HT-29 (cell line): ENCODE data around the gene GRIN1. TPM values are rescaled to one million over a fixed set of nuclear protein-coding genes. Genes with fewer than 3 reads are reported as not detected.
A peak's percentile ranks its signal among the peaks of the same experiment; 100 is the strongest.

ENCODE experiments used
- DNase-seq: peaks from one replicate; pipeline ENCODE4 v3.0.0-alpha.2; 2015; ENCODE audit warnings: low spot score
- total RNA-seq: library from RNA; depleted of rRNA; stranded (reverse); fragments of >200 nt; shearing (Covaris generic); gene quantifications from 2 replicates; pipeline ENCODE4 v1.2.3, GENCODE V29; 2014

The GRIN1 gene
- total RNA-seq, 1 experiment from 2014 or later, result 3.0 TPM

DNA sequence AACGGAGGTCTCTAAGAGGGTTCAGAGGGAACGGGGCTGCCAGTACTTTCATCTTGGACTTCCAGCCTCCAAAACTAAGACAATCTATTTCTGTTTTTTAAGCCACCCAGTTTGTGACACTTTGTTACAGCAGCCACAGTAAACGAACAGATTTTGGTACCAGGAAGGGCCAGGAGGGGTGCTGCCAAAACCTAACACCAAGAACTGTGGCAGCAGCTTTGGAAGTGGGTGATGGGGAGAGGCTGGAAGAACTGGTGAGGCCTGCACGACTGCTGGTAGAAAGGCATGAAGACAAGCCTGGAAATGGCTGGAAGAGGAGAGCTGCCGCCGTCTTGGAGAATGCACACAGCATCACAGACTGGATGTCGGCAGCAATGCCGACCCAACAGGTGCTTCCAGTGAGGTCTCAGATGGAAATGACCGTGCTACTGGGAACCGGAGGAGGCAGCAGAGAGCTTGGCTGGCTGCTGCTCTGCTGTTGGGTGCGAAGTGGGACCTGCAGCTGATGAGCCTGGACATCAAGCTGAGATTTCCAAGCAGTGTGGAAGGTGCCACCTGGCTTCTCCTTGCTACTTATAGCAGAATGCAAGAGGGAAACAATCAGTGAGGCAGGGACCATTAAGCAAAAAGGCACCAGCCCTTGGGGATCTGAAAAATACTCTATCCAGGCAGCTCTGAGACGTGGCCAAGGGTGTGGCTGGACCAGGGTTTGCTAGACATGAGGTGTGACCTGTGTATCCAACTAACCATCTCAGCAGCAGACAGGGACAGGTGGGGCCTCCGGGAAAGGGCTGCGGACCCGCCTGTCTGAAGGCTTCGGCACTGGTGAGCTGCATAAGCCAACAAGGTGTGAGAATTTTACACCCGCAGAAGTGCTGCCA, 37.6 kb downstream of the GRIN1 start:
- peak; percentile 79 for DNase-seq

DNA sequence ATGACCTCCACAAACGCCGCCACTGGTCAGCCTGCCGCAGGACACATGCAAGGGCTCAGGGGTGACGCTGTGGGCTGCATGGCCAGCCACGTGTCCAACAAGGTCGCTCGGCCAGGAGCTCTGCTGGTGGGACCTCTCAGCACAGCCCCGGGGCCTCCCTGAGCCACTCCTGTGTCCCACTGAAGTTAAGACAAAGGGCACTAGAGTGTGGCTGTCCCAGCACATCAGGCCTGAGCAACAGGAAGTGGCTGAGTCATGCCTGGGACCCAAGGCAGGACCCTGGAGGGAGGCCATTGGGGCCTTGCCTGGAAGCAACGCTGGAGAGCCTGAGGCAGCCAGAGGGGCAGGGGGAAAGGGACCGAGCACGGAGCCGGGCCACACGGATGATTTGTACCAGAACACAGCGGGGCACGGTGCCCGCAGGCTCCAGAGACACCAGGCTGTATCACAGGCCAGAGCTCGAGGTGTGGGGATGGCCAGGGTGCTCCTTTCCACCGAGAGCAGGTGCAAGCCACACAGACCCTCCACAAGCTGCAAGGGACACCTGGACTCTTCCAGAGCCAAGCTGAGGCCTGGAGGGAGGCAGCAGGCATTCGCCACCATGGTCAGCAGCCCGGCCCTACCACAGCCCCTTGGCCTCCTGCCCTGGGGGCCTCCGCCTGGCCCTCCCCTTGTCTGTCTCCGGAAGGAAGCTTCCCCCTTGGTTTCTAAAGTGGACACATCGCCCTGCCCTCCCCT, 39.4 kb downstream of the GRIN1 start:
- no peak for DNase-seq

DNA sequence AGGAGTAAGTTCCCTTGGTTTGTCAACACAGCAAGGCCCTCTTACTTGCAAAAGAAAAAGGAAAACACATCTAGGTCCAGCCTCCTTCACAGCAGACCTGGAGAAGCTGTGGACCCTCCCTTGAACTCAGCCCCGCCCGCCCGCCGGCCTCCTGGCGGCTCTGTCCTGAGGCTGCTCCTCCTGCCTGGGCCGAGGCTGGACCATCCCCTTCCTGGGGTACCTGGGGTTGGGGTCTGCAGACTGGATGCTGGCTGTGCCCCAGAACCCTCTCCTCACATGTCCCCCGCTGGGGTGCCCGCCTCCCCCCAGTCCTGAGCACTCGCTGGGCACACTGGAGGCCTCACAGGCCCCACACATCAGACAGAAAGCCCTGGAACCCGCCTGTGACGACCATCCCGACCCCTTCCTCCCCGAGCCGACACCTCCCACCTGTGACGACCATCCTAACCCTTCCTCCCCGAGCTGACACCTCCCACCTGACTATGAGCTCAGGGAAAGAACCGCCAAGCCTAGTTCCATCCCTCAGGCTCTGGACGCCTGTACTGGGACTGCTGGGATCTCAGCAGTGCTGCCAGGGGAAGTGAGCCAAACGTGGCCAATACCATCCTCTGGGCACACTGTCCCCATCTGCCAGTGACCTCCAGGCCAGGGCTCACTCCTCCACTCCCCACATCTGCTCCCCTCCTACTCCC, 40.1 kb downstream of the GRIN1 start:
- DNase-seq, result no peak

DNA sequence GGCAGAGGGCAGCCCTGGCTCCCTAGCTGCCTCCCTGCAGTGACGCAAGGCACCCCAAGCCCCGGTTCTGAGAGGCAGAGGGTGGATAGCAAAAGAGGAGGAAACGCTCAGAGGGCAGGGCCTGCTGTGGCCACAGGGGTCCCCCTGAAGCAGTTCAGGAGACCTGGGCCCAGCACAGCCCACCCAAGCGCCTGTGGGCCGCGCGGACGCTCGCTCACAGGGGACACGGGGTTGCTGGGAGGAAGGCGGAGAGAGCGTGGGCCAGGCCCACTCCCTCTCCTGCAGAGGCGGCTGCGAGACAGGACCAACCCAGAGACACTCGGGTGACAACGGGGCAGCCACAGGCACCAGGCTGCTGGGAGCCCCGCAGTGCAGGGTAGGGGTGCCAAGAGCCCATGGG, 40.8 kb downstream of the GRIN1 start:
- no peak for DNase-seq

DNA sequence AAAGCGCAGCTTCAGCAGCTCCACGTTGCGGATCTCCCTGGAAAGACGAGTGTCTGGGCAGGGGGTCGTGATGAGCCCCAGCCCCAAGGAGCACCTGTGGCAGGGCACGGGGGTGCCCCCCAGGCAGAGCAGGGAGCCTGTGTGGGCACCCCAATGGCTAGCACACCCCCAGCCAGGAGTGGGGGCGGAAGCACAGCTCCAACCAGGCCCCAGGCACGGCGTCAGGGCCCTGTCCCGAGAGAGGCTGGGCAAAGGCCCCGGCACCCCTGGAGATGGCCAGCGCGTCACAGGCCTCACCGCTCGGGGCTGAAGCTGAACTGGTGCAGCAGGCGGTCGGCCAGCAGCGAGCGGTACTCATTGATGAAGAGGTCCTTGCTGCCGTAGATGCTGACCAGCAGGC, 41.5 kb downstream of the GRIN1 start:
- DNase-seq, result no peak

DNA sequence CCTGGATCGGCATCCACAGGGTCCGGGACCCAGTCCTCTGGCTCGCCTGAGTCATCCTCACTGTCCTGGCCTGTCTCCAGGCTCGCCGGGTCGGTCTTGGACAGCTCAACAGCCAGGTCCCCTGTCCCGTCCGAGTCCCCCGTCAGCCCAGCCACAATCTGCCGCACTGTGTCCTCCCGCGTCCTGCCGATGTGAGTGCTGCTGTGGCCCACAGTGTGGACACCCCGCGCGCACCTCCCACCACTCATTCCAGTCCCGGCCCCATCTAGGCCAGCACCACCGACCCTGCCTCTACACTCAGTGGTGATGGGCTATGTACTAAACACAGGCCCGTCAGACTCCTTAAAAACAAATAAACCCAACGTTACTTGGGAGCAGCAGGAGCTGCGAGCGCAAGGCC, 42.7 kb downstream of the GRIN1 start:
- no peak for DNase-seq

DNA sequence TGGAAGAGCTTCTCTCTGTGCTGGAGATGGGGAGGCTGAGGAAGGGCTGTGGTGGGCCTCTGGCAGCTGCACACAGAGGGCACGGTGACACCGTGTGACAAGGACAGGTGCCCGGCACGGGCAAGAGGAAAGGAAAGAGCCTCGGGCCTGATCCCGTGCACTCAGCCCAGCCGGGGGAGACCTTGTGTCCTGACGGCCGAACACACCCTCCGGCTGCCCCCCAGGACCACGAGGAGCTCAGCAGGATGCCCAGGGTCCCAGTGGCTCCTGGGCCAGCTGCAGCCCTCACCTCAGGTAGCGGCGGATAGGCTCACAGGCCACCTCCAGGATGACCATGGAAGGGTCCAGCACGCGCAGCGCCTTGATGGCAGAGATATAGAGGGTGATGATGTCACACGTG, 43.9 kb downstream of the GRIN1 start:
- no peak for DNase-seq

DNA sequence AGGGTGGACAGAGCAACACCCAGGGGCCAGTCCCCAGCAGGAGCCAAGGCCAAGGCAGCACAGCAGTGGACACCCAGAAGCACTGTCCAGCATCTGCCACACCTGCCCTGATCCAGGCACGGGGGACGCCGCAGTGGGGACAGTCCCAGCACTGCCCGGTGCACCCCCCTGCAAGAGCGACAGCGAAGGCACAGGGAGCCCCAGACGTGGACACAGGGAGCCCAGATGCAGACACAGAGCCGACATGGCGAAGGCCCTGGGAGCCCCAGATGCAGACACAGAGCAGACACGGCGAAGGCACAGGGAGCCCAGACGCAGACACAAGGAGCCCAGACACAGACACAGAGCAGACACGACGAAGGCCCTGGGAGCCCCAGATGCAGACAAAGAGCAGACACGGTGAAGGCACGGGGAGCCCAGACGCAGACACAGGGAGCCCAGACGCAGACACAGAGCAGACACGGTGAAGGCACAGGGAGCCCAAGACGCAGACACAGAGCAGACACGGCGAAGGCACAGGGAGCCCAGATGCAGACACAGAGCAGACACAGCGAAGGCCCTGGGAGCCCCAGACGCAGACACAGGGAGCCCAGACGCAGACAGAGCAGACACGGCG, 45.1 kb downstream of the GRIN1 start:
- DNase-seq, result no peak

DNA sequence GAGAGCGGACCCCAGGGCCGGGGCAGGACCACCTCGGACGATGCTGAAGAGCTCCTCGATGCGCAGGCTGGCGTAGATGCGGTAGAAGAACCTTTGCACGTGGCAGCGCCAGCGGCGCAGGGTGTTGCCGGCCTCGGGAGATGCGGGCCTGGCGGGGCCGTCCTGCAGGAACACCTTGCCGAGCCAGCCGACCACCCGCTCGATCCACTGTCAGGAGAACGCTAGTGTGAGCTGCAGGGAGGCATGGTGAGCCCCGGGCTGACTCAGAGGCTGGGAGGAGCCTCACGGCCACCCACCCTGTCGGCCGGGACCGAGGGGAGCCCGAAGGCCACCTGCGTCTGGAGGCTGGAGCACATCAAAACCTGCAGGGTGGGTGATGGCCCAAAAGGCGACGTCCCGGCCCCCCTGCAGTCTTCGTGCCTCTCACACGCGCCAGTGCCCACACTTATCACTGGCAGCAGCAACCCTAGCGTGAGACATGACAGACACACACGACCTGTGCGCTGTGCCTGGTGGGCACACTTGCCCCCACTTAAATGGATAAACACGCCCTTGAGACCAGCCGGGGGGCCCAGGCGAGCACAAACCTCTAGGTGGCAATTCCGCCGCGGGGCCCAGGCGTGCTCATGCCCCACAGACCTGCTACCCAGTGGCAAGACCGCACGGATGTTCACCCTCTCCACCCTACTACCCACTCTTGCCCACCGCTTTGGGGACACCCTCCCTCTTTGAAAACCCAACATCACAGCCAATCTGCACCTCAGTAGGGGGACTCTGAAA, 46.1 kb downstream of the GRIN1 start:
- no peak for DNase-seq

DNA sequence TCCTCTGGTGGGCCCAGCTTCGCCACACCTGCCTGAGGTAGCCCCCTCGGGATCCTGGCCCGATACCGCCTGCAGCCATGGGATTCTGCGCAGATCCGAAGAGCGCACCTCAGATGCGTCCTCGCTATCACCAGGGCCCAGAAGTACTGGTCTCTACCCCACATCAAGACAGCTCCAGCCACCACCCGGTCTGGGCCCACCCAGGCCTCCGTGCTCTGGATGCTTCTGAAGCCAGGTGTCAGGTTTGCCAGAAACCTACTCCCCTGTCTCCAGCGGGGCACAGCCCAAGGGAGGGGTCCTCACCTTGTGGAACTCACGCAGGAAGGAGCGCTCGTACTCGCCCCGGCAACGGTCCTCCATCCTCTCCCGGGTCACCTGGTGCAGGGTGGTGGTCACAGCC, 47.0 kb downstream of the GRIN1 start:
- no peak for DNase-seq

DNA sequence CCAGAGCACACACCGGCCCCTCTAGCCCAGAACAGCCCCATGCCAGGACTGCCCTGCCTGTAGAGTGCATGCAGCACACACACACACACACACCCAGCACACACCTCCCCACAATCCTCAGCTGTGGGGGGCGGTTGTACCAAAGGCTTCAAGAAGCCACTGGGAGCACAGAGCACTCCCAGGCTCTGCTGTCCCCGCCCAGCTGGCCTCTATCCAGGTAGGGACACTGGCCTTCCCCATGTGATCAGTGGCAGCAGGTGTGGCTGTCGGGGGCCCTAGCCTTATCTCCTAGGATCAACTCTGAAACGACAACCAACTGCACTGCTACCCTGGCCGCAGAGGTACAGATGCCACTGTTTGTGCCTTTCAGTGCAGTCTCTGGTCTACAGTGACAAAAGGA, 47.4 kb downstream of the GRIN1 start:
- no peak for DNase-seq

DNA sequence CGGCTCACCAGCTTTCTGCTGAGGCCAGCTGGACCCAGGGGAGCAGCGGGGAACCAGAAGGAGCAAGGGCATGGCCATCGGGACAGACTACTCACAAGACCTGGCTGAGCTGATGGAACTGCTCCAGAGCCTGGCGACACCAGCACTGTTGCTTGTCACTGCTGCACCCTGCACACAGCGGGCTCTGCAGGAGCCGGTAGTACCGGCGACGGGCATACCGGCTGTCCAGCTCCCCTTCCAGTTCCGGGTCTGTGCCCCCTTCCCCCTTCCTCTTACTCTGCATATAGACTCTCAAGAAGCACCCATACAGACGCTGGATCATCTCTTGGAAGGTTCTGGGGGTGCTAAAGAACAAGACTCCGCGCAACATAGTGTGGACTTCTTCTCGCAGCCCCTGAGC, 48.4 kb downstream of the GRIN1 start:
- DNase-seq, result no peak

DNA sequence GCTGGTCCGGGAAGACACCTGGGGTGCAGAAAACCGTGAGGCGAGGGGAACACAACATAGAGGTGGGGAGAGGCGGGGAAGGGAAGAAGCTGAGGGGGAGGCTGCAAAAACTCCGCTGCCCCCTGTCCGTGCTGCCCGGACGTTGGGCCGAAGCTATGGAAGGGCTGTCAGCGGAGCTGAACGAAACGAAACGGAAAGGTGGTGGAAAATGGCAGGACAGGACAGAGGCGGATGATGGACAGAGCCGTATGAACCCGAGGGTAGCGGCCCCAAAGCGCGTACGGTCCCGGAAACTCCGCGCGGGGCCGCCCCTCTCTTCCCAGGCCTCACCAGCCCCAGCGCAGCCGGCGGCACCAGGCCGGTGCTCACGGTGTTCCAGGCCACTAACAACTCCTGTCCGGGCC, 49.1 kb downstream of the GRIN1 start:
- no peak for DNase-seq

DNA sequence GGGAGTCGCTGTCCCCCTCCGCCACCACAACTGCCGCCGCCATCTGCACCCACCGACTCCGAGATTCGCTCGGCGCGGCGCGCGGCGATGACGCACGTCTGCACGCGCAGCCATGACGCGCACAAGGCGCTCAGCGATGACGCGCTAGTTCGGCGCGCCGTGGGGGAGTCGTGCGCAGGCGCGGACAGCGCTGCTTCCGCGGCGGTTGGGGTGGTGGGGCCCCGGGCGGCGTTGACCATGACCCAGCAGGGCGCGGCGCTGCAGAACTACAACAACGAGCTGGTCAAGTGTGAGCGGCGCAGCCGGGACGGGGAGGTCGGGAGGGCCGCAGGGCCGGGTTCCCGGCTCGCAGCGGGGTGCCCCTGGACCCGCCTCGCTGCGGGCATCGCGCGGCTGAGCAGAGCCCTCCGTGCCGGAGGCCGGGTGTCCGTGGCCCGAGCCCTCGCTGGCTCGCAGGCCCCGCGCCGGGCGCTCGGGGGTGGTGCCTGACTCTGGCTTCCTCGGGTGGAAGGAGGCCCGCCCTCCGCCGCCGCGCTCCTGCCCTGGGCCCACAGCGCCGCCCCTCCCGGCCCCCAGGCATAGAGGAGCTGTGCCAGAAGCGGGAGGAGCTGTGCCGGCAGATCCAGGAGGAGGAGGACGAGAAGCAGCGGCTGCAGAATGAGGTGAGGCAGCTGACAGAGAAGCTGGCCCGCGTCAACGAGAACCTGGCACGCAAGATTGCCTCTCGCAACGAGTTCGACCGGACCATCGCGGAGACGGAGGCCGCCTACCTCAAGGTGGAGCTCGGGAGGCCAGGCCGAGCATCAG, 49.7 kb downstream of the GRIN1 start, which contains the start of the genes ANAPC2 and SSNA1:
Gene ANAPC2, minus strand, starts transcription at position 71 of the 807 bp plus-strand sequence. Its CDS starts 28 bp downstream, at position 43.
Gene SSNA1, plus strand, starts transcription at position 187 of the 807 bp plus-strand sequence. Its CDS starts 51 bp downstream, at position 238.
- DNase-seq, result peak; percentile 94

DNA sequence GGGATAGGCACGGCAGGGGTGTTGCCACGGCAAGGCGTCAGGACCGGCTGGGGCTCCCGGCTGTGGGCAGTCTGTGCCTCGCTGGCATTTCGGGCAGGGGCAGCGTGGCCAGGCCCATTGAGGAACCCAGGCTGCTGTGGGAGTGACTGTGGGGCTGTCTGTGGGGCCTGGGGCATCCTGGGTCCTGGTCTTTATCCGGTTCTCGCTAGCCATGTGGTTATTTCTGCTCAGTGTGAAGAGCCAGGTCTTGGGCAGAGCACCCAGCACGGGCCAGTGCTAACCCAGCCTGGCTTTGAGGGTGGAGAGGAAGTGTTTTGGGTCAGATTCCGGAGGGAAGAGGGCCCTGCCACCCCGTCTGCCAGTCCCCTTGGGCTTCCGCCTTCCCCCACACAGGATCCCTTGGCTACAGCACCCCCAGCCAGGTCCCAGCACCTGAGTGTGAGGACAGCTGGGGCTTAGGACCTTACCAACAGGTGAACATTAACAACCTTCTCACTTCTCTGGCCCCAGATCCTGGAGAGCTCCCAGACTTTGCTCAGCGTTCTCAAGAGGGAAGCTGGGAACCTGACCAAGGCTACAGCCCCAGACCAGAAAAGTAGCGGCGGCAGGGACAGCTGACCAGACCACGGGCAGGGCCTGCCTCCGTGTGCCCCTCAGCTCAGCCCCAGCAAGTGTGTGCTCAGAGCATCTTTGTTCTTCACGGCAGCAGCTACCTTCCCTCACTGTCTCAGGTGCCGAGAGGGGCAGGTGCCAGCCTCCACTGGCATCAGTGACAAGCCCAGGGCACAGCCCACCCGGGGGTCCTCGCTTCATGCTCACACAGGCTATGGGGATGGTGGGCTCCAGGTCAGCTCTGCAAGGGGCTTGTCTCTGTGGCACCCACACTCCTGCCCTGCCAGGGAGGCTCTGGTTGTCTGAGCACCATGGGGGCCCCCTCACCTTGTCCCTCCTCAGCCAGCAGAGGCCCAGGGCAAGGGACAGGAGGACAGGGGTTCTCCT, 50.6 kb downstream of the GRIN1 start:
- DNase-seq, result no peak

DNA sequence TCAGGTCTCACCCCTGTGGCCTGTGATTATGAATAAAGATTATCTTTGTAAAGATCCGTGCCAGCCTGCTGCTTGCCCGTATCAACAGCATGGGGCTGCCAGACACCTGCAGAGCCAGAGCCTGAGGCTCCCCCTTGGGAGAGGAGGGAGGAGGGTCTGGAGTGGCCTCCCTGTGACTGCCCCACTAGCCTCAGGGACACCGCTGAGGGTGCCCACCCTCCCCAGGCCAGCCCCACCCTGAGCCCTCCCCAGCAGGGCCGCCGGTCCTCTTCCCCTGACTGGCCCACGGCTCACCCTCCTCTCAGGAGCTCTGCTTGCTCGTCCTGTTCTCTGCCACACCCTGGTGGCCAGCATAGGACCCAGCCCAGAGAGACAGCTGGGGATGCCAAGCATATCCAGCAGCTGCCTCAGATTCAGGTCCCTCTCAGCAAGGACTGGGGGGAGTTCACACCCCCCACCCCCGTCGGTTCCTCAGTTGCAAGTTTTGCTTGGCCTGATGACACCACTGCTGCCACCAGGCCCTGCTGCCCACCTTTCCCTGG, 51.4 kb downstream of the GRIN1 start:
- DNase-seq, result peak; percentile 53

DNA sequence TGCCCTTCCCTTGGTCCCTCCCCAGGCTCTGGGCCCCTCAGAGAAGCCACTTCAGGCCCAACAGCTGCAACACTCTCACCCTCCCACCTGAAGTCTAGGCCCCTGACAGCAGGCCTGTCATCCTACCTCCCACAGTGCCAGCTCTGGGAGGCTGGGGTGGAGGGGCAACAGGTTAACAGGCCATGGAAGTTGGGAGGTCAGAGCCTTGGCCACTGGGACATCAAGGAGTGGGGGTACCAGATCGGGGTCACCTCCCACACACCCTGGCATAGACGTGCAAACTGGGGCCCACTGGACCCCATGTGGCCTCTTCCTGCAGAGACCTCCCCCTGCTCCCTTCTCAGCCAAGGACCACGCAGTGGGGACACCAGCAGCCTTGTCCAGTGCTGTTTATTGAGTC, 52.3 kb downstream of the GRIN1 start:
- DNase-seq, result no peak

DNA sequence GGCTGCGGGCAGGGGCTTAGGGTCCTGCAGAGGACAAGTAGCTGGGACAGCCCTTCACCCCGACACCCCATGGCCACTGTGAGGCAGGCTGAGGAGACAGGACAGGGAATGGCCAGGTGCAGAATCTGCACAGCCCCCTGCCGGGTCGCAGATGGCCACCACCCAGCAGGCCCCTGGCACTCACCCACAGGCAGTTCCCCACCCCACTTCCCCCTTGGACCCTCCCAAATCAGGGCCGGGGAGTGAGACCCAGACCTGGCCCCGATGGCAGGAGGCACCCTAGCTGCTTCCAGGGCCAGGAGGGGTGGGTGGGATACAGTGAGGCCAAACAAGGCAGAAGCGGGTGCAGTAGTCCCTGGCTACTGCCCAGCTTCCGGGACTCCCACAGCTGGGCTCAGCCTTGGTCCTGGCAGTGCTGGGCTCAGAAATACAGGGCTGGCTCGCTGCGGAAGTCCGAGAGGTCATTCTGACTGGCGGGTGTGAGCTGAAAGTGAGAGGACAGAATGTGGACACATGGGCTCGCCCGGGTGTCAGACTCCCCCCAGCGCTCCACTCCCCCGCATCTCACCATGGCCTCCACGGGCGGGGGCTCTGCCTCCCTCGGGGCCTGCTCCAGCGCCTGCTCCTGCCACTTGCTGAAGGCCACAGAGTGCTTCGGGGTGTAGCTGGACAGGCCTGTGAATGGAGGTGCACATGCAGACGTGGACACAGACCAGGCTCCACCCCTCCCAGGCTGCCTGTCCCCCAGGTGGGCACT, 52.9 kb downstream of the GRIN1 start:
- no peak for DNase-seq
